Liver (tissue), 9 donors: ENCODE data around the gene ZNF669. TPM values are rescaled to one million over a fixed set of nuclear protein-coding genes. Genes with fewer than 3 reads are reported as not detected.

ENCODE experiments used
- DNase-seq: peaks from one replicate; pipeline ENCODE4 v3.0.0-alpha.2; 2017; ENCODE audit warnings: low spot score
- H3K27ac ChIP-seq, 2 donors: one replicate each; pipeline ENCODE4 v1.7.0; 2013; ENCODE audit warnings: inconsistent platforms in 2 of 2, low read length in 2 of 2, control low read depth in 1 of 2, low read depth in 1 of 2, mild to moderate bottlenecking in 1 of 2
- H3K27me3 ChIP-seq, 4 donors: one replicate each; pipeline versions ENCODE4 v1.6.1 to v1.7.0; 2013; ENCODE audit warnings: low read length in 3 of 4, inconsistent platforms in 1 of 4, mild to moderate bottlenecking in 1 of 4, moderate library complexity in 1 of 4; ENCODE audit not compliant: control insufficient read depth in 4 of 4, insufficient read depth in 4 of 4
- H3K36me3 ChIP-seq, 4 donors: one replicate each; pipeline versions ENCODE4 v1.6.1 to v1.7.0; 2013; ENCODE audit warnings: low read length in 3 of 4, mild to moderate bottlenecking in 3 of 4, low read depth in 1 of 4, moderate library complexity in 1 of 4; ENCODE audit not compliant: control insufficient read depth in 4 of 4, insufficient read depth in 3 of 4
- H3K4me1 ChIP-seq, 4 donors: one replicate each; pipeline versions ENCODE4 v1.6.1 to v1.7.0; 2013; ENCODE audit warnings: low read length in 3 of 4, mild to moderate bottlenecking in 3 of 4, moderate library complexity in 1 of 4; ENCODE audit not compliant: control insufficient read depth in 4 of 4, insufficient read depth in 4 of 4
- H3K4me3 ChIP-seq, 3 donors: one replicate each; pipeline versions ENCODE4 v1.6.1 to v1.7.0; 2013; ENCODE audit warnings: low read length in 3 of 3, control low read depth in 1 of 3, low read depth in 1 of 3, mild to moderate bottlenecking in 1 of 3
- H3K9ac ChIP-seq, 2 donors: one replicate each; pipeline ENCODE4 v1.7.0; 2013; ENCODE audit warnings: low read length in 2 of 2, mild to moderate bottlenecking in 2 of 2, moderate library complexity in 2 of 2, control low read depth in 1 of 2, low read depth in 1 of 2
- H3K9me3 ChIP-seq, 4 donors: one replicate each; pipeline versions ENCODE4 v1.6.1 to v1.7.0; 2013; ENCODE audit warnings: low read length in 3 of 4; ENCODE audit not compliant: control insufficient read depth in 4 of 4
- EGR1 ChIP-seq, 2 donors: IDR thresholded peaks; 2 replicates each; pipeline ENCODE4 v1.6.1; 2016 to 2018; ENCODE audit warnings: antibody characterized with exemption in 2 of 2, low read depth in 2 of 2
- FOXA1 ChIP-seq: IDR thresholded peaks from 2 replicates; pipeline ENCODE4 v1.6.1; 2016; ENCODE audit warnings: antibody characterized with exemption
- FOXA2 ChIP-seq: IDR thresholded peaks from 2 replicates; pipeline ENCODE4 v1.6.1; 2016; ENCODE audit warnings: antibody characterized with exemption
- GABPA ChIP-seq, 2 donors: IDR thresholded peaks in 1 of 2; conservative IDR thresholded peaks in 1 of 2; 2 replicates each; pipeline ENCODE4 v1.6.1; 2016; ENCODE audit warnings: antibody characterized with exemption in 2 of 2, mild to moderate bottlenecking in 1 of 2, moderate library complexity in 1 of 2
- HNF4A ChIP-seq, 2 donors: conservative IDR thresholded peaks; 2 replicates each; pipeline ENCODE4 v1.6.1; 2016; ENCODE audit warnings: antibody characterized with exemption in 2 of 2, mild to moderate bottlenecking in 2 of 2
- JUND ChIP-seq, 2 donors: IDR thresholded peaks; 2 replicates each; pipeline ENCODE4 v1.6.1; 2016; ENCODE audit warnings: antibody characterized with exemption in 2 of 2
- NR2F2 ChIP-seq: IDR thresholded peaks from 2 replicates; pipeline ENCODE4 v1.6.1; 2016; ENCODE audit warnings: antibody characterized with exemption
- RAD21 ChIP-seq, 2 donors: IDR thresholded peaks; 2 replicates each; pipeline ENCODE4 v1.6.1; 2016; ENCODE audit warnings: antibody characterized with exemption in 2 of 2, mild to moderate bottlenecking in 2 of 2
- RXRA ChIP-seq, 2 donors: IDR thresholded peaks; 2 replicates each; pipeline ENCODE4 v1.6.1; 2017 to 2018; ENCODE audit warnings: antibody characterized with exemption in 2 of 2, mild to moderate bottlenecking in 1 of 2
- SP1 ChIP-seq: IDR thresholded peaks from 2 replicates; pipeline ENCODE4 v1.6.1; 2018; ENCODE audit warnings: antibody characterized with exemption, mild to moderate bottlenecking
- TAF1 ChIP-seq: conservative IDR thresholded peaks from 2 replicates; pipeline ENCODE4 v1.6.1; 2016; ENCODE audit warnings: antibody characterized with exemption, mild to moderate bottlenecking
- YY1 ChIP-seq: IDR thresholded peaks from 2 replicates; pipeline ENCODE4 v1.6.1; 2016; ENCODE audit warnings: antibody characterized with exemption, mild to moderate bottlenecking
- WGBS: extraction: QIAGEN DNeasy Blood & Tissue Kit; methylation state at CpG from one replicate; pipeline ENCODE4 v1.1.7; 2013; 5-methylcytosine and 5-hydroxymethylcytosine counted together
- polyA plus RNA-seq, 2 donors: library from polyadenylated mRNA; stranded (reverse) in 1 of 2; unstranded in 1 of 2; fragments of 200-250 nt in 1 of 2; fragments of >200 nt in 1 of 2; fragmentation: Nextera tagmentation in 1 of 2; extraction: Ambion mirVana in 1 of 2; gene quantifications; one replicate each; pipeline versions ENCODE4 v1.2.1 to v1.2.3, GENCODE V29; 2013 to 2015
- total RNA-seq, 2 donors: library from RNA; depleted of rRNA; stranded (reverse); fragments of >200 nt; gene quantifications; one replicate each; pipeline ENCODE4 v1.2.3, GENCODE V29; 2014
- TF ChIP-seq, protein P1 (sequence below): fragments of 150-350 bp; IDR thresholded peaks from 2 replicates; pipeline ENCODE4 v1.5.1; 2017; ENCODE audit warnings: improper control_type of control experiment, low read depth, low read length; ENCODE audit not compliant: missing input control
- TF ChIP-seq, protein P2 (sequence below): IDR thresholded peaks from 2 replicates; pipeline ENCODE4 v1.6.1; 2016; ENCODE audit warnings: antibody characterized with exemption, mild to moderate bottlenecking
- TF ChIP-seq, protein P3 (sequence below): IDR thresholded peaks from 2 replicates; pipeline ENCODE4 v1.6.1; 2016; ENCODE audit warnings: antibody characterized with exemption
- TF ChIP-seq, protein P4 (sequence below): IDR thresholded peaks from 2 replicates; pipeline ENCODE4 v1.6.1; 2016; ENCODE audit warnings: antibody characterized with exemption
- TF ChIP-seq, protein P5 (sequence below): IDR thresholded peaks from 2 replicates; pipeline ENCODE4 v1.6.1; 2016; ENCODE audit warnings: antibody characterized with exemption
- donor health status: healthy.
- donor health status: healthy.
- donor health status: healthy.
- donor health status: healthy.
- donor health status: healthy.

Gene ZNF669
- total and polyA plus RNA-seq, 4 donors, result 1.2 to 4.2 (median 2.2) TPM

DNA sequence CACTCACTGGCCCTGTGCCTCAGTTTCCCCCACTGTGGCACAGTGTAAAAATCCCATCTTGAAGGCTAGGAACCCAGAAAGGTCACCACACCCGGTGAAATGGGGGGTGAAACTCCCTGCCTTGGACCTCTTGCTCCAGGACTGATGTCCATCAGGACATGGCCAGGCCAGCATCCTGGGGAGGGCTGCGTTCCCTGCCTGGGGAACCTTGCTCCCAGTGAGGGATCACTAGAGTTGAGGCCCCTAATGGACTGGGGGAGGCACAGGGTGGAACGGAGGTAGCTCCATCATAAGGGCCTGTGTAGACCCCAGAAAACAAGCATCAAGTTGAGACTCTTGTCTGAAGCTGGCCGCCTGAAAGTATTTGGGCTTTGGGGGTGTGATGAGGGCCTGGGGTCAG lies 15.2 kb downstream of the ZNF669 start:
- Histone ChIP-seq H3K27me3 (no peaks in the 10 kb centered on the region), H3K36me3 (no peaks in the 10 kb centered on the region), H3K27ac (no peak overlapping the region), H3K9me3 (peaks cover 0 to 2% (median under 1%) of the 10 kb centered on the region in 4 donors), H3K4me1 (no peaks in the 10 kb centered on the region), H3K4me3 (no peak overlapping the region), H3K9ac (no peak overlapping the region)
- TF ChIP-seq, protein P1, sequence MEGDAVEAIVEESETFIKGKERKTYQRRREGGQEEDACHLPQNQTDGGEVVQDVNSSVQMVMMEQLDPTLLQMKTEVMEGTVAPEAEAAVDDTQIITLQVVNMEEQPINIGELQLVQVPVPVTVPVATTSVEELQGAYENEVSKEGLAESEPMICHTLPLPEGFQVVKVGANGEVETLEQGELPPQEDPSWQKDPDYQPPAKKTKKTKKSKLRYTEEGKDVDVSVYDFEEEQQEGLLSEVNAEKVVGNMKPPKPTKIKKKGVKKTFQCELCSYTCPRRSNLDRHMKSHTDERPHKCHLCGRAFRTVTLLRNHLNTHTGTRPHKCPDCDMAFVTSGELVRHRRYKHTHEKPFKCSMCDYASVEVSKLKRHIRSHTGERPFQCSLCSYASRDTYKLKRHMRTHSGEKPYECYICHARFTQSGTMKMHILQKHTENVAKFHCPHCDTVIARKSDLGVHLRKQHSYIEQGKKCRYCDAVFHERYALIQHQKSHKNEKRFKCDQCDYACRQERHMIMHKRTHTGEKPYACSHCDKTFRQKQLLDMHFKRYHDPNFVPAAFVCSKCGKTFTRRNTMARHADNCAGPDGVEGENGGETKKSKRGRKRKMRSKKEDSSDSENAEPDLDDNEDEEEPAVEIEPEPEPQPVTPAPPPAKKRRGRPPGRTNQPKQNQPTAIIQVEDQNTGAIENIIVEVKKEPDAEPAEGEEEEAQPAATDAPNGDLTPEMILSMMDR, result no peak
- TF ChIP-seq FOXA1 (no peak), HNF4A (conservative IDR thresholded peaks at IDR 0.05) (no peak), SP1 (no peak)
- TF ChIP-seq, protein P2, sequence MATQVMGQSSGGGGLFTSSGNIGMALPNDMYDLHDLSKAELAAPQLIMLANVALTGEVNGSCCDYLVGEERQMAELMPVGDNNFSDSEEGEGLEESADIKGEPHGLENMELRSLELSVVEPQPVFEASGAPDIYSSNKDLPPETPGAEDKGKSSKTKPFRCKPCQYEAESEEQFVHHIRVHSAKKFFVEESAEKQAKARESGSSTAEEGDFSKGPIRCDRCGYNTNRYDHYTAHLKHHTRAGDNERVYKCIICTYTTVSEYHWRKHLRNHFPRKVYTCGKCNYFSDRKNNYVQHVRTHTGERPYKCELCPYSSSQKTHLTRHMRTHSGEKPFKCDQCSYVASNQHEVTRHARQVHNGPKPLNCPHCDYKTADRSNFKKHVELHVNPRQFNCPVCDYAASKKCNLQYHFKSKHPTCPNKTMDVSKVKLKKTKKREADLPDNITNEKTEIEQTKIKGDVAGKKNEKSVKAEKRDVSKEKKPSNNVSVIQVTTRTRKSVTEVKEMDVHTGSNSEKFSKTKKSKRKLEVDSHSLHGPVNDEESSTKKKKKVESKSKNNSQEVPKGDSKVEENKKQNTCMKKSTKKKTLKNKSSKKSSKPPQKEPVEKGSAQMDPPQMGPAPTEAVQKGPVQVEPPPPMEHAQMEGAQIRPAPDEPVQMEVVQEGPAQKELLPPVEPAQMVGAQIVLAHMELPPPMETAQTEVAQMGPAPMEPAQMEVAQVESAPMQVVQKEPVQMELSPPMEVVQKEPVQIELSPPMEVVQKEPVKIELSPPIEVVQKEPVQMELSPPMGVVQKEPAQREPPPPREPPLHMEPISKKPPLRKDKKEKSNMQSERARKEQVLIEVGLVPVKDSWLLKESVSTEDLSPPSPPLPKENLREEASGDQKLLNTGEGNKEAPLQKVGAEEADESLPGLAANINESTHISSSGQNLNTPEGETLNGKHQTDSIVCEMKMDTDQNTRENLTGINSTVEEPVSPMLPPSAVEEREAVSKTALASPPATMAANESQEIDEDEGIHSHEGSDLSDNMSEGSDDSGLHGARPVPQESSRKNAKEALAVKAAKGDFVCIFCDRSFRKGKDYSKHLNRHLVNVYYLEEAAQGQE, result no peak
- TF ChIP-seq, protein P3, sequence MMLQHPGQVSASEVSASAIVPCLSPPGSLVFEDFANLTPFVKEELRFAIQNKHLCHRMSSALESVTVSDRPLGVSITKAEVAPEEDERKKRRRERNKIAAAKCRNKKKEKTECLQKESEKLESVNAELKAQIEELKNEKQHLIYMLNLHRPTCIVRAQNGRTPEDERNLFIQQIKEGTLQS, result no peak
- WGBS, result 83% methylated on average over 4 of the region's 4 CpGs
- DNase-seq, result no peak

DNA sequence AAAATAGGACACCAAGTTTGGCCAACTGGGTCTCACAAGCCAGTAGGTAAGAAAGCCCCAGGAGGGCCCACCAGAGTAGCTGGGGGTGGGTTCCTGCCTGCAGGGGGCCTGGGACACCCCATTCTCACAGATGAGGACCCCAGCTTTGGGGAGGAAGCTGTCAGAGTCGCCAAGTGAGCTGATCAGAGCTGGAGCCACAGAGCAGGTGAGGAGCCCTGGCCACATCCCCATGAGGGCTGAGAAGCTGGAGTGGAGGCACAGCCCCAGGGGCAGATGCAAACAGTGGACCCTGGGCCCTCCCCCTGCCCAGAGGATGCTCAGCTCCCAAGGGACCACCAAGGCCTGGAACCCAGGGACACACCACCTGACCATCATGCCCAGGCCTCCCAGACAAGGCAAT lies 16.9 kb downstream of the ZNF669 start:
- WGBS, result 72% methylated on average over 1 of the region's 1 CpG
- H3K27me3 ChIP-seq, result no peaks in the 10 kb centered on the region
- H3K9ac ChIP-seq, result no peak overlapping the region
- TF ChIP-seq, protein P1, result no peak
- TF ChIP-seq GABPA (IDR thresholded peaks at IDR 0.05 in 1 of 2, conservative IDR thresholded peaks at IDR 0.05 in 1 of 2) (no peak), FOXA1 (no peak), HNF4A (conservative IDR thresholded peaks at IDR 0.05) (no peak), FOXA2 (no peak), RXRA (IDR thresholded peaks at IDR 0.05) (no peak), YY1 (no peak), NR2F2 (no peak), SP1 (no peak), TAF1 (no peak), EGR1 (IDR thresholded peaks at IDR 0.05; ENCODE audit: low read depth in 2 of 2) (no peak), JUND (IDR thresholded peaks at IDR 0.05) (no peak), RAD21 (IDR thresholded peaks at IDR 0.05) (no peak)
- TF ChIP-seq, protein P4, sequence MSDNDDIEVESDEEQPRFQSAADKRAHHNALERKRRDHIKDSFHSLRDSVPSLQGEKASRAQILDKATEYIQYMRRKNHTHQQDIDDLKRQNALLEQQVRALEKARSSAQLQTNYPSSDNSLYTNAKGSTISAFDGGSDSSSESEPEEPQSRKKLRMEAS, result no peak
- TF ChIP-seq, protein P3, result no peak
- TF ChIP-seq, protein P5, sequence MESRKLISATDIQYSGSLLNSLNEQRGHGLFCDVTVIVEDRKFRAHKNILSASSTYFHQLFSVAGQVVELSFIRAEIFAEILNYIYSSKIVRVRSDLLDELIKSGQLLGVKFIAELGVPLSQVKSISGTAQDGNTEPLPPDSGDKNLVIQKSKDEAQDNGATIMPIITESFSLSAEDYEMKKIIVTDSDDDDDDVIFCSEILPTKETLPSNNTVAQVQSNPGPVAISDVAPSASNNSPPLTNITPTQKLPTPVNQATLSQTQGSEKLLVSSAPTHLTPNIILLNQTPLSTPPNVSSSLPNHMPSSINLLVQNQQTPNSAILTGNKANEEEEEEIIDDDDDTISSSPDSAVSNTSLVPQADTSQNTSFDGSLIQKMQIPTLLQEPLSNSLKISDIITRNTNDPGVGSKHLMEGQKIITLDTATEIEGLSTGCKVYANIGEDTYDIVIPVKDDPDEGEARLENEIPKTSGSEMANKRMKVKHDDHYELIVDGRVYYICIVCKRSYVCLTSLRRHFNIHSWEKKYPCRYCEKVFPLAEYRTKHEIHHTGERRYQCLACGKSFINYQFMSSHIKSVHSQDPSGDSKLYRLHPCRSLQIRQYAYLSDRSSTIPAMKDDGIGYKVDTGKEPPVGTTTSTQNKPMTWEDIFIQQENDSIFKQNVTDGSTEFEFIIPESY, result no peak
- TF ChIP-seq, protein P2, result no peak
- peaks cover 0 to 2% (median under 1%) of the 10 kb centered on the region in 4 donors for H3K9me3 ChIP-seq
- H3K4me3 ChIP-seq, result no peak overlapping the region
- H3K36me3 ChIP-seq, result no peaks in the 10 kb centered on the region
- no peaks in the 10 kb centered on the region for H3K4me1 ChIP-seq
- DNase-seq, result no peak
- H3K27ac ChIP-seq, result no peak overlapping the region
